HG02588 (cell line): ENCODE measurements around the gene SWAP70.
"Not testable (repeated sequence)": the region's sequence is repeated elsewhere in the genome, so short reads cannot be mapped to it uniquely, and the experiment has no call there.

Experiments
- ATAC-seq: cut with Tn5 transposase; IDR thresholded peaks from one replicate; pipeline ENCODE4 v1.9.1; 2021; ENCODE audit warnings: mild to moderate bottlenecking, moderate library complexity; ENCODE audit not compliant: unreplicated experiment

SWAP70 gene

DNA sequence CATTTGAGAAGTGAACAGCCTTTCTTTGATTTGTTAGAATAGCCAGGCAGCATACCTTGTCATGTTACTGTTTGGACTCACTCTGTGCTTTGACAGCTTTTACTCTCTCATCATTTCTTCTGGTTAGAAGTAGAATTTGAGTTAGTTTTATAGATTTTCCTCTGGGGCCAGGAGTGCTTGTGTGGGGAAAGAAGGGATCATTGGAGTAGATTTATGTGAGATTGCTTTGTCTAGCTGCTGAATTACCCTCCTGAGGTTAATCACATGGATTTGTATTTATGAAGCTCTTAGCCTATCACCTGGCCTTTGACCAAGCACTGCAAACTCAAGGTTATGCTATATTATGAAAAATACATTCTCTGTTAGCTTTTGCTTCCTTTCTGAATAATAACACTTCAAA, 54.3 kb downstream of the SWAP70 start:
- no peak for ATAC-seq

DNA sequence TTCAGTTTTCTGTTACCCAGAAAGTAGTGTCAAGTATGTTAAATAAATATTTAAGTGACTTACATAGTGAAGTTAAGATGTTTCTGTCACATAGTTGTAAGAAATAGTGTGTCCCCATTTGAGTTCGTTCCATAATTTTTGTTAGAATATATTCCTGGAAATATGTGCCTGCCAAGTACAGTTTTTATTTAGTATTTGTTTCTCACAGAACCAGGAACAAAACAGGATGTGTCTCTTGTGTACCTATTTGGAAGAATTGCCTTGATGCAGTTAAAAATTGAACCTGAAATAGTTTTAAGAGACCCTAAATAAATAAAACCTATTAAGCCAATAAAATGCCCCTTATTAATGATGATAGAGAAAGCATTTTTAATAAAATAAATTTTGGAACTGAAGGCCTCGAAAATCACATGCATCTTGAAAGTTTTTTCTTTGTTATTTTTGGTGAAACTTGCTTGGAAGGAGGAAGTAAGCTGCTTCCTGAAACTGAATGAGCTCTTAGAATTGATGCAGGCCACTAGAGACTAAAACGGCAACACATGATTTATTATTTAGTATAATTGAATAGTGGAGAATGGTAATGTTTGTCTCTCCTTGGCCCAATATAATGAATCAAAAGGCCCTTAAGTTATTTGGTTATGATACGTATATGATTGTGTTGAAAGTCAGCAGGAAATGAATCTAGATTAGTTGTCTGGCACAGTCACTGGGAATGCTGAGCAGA, 55.9 kb downstream of the SWAP70 start:
- no peak for ATAC-seq

DNA sequence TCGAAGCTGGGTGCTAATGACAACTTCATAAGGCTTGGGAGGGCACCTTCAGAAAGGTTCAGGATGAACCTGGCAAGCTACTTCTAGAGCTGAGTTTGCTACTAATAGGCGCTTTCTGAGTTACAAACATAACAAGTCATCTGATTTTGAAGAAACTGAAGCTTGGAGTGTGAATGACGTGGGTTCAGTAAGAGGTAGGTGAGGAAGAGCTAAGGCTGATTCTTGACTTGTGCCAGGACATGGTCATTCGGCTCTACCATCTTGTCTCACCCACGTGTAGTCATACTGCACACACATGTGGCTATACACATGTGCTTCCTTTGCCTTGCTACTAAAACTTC, 56.4 kb downstream of the SWAP70 start:
- no peak for ATAC-seq

DNA sequence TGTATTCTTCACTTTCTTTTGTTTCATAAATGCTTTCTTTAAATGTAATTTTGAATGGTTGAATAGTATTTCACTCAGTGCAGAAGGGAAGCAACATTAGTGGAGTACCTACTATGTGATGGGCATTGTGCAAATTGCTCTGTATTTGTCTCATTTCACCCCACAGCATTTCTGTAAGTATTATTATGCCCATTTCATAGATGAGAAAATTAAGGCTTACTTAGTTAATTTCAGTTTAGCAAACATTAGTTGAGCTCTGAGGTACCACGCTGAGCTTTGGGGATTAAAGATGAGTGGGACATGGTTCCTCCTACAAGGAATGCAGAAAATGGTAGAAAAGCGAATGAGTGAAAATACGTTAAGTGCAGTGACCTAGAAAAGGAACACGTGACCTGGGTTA, 58.1 kb downstream of the SWAP70 start:
- no peak for ATAC-seq

GRCh38 chr11:9722893-9723292, 59.0 kb downstream of the SWAP70 start:
- no peak for ATAC-seq

GRCh38 chr11:9726321-9727022, 62.6 kb downstream of the SWAP70 start:
- no peak for ATAC-seq

- ATAC-seq, result no peak
Measured at GRCh38 chr11:9728058-9728457, 64.2 kb downstream of the SWAP70 start.

DNA sequence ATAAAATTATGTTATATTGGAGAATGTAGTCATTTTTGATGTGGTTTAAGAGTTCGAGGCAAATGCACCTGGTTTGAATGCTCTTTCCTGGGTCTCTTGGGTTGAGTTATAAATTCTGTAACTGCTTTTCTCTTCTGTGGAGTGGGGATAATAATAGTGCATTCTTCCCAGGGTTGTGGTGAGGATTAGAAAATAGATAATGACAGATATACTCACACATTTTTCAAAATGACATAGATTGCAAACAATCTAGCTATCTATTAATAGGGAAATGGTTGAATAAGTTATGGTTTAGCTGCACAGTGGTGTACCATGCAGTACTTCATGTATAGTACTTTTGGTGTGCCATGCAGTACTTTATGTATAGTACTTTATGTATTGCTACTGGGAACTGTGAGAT, 67.4 kb downstream of the SWAP70 start:
- no peak for ATAC-seq

- ATAC-seq, result no peak
Measured at GRCh38 chr11:9732453-9732852, 68.6 kb downstream of the SWAP70 start.

GRCh38 chr11:9733212-9733611, 69.3 kb downstream of the SWAP70 start:
- no peak for ATAC-seq

GRCh38 chr11:9735236-9735635, 71.4 kb downstream of the SWAP70 start:
- ATAC-seq, result no peak

GRCh38 chr11:9735919-9736318, 72.0 kb downstream of the SWAP70 start:
- ATAC-seq, result no peak

DNA sequence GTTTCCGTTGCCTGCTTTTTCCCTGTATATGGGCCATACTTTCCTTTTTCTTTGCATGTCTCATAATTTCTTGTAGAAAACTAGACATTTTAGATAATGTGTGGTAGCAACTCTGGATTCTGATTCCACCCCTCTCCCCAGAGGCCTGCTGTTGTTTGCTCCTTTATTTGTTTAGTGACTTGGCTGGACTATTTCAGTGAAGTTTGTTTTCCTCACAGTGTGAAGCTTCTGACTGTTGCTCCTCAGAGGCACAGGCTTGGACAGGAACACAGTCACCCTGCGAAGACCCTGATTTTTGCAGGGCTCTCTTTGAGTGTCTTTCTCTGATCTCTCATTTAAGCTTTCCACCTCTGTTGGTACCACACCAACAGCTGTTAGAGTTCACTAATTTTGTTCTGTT, 72.5 kb downstream of the SWAP70 start:
- no peak for ATAC-seq

- ATAC-seq, result no peak
Measured at GRCh38 chr11:9738116-9738515, 74.2 kb downstream of the SWAP70 start.

GRCh38 chr11:9738707-9739106, 74.8 kb downstream of the SWAP70 start:
- ATAC-seq, result no peak

DNA sequence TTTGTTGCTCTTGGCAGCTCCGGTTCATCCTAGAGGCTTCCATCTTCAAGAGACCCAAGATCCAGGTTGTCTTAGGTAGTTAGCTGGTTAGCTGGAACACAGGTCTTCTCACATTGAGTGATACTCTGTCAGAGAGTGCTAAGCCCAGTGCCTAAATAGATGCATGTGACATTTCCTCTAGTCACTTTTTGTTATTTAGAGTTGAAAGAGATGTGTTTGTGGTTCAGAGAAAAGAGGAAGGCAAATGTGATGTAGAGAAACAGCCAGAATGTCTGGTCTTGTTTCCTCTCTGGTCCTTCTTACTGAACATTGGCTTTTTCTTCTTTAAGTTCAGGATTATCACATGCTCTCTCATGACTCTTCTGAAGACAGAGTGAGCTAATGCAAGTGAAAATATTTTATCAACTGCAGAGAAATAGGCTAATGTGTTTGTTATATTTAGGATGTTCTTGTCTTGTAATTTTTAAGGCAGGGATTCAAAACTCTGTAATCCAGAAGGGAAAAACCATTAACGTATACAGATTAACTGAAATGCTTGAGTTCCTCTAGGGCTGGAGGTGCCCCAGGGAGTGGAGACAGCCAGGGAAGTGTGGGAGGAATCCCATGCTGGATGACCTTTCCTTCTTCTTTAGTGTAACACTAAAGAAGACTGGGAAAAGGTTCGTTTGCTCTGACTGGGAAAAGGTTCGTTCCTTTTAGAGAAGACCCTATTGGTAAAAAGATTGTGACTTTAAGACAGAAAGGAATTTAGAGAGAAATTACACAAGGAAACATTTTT, 75.4 kb downstream of the SWAP70 start:
- ATAC-seq, result peak; percentile 72

DNA sequence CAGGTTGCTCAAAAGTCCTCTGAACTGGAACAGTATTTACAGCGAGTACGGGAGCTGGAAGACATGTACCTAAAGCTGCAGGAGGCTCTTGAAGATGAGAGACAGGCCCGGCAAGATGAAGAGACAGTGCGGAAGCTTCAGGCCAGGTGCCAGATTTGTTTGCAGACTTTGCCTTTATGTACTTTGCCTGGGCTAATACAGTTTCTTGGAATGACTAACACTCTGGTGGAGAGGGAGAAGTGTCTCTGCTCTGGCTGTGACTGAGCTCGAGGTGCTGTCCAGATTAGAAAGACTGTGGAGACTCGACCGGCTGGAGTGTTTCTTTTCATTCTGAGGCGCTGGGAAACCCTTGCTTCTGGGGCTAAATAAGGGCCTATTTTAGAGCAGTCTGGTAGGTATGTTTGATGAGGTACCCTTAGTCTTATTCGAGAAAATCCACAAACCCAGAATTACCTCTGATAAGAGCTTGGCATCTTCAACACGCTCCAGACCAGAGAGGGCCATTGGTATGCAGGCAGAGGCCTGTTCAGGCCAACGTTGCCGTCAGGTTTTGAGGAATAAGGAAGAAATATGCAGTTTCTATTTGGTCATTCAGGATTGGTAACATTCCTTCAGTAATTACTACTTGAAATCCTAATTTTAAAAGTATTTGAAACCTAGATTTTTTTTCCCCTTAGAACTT, 76.5 kb downstream of the SWAP70 start:
- no peak for ATAC-seq

- no peak for ATAC-seq
Measured at GRCh38 chr11:9741260-9741659, 77.4 kb downstream of the SWAP70 start.

DNA sequence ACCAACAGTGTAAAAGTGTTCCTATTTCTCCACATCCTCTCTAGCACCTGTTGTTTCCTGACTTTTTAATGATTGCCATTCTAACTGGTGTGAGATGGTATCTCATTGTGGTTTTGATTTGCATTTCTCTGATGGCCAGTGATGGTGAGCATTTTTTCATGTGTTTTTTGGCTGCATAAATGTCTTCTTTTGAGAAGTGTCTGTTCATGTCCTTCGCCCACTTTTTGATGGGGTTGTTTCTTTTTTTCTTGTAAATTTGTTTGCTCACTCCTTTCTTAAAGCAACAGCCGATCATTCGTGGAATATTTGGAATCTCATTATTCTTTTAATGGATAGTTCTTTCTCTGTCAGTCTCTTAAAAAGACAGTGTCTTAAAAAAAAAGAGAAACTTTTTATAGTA, 79.6 kb downstream of the SWAP70 start:
- ATAC-seq, result not testable (repeated sequence)

GRCh38 chr11:9745411-9746211, 81.7 kb downstream of the SWAP70 start:
- no peak for ATAC-seq

DNA sequence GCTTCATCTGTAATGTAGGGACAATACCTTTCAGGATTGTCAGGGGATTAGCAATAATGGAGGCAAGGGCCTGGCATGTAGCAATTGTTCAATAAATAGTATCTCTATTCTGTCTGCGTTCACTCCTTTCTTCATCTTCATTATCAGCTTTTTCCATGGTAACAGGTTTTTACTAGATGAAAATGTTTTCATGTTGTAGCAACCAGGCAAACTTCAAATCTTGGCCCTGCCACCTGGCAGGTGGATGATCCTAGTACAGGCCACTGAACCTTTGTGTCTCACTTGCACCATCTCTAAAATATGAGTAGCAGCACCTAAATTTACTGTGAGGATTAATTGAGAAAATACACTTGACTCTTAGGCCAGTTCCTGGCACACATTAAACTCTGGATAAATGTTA, 83.4 kb downstream of the SWAP70 start:
- no peak for ATAC-seq
